ENCODE results near the gene MED26. TPM values are rescaled to one million over a fixed set of nuclear protein-coding genes. Genes with fewer than 3 reads are reported as not detected.

The MED26 gene
- total and polyA plus RNA-seq, 10 of the 15 experiments (the other 5 are each of a cell fraction or from before 2014, with no cell fraction given) = 1.1 to 21.4 (median 9.7) TPM

- no peak for TF ChIP-seq ZBTB33 (IDR thresholded peaks at IDR 0.05)
- peak; percentile 78 for TF ChIP-seq MAX (IDR thresholded peaks at IDR 0.05; ENCODE audit: low read depth, low read length)
- 0 out of 2 replicates have a peak, but pooled peaks have one; percentile 24 for TF ChIP-seq CBFB (IDR thresholded peaks at IDR 0.05; ENCODE audit: low read depth)
- peak; percentile 58; the same call in 1 of the 2 replicates for TF ChIP-seq MXI1 (IDR thresholded peaks at IDR 0.05; ENCODE audit: low read depth, low read length)
- TF ChIP-seq STAT1 (conservative IDR thresholded peaks at IDR 0.05) = no peak
- TF ChIP-seq CUX1 (IDR thresholded peaks at IDR 0.05; ENCODE audit: insufficient replicate concordance, low read depth, low read length) = peak; percentile 39
- TF ChIP-seq EP300 (IDR thresholded peaks at IDR 0.05; ENCODE audit: borderline replicate concordance in 1 of 2, control insufficient read depth in 1 of 2, low read depth in 2 of 2, low read length in 2 of 2) = peak; percentile 26 to 52; a peak in 1 of 4 replicates
- no peak for TF ChIP-seq ESRRA (IDR thresholded peaks at IDR 0.05; ENCODE audit: low read length)
- peak; percentile 49; the same call in 1 of the 2 replicates for TF ChIP-seq PAX5 (IDR thresholded peaks at IDR 0.05; ENCODE audit: borderline replicate concordance, low read depth, low read length)
- peak in 1 of 2 experiments; percentile 69; a peak in 1 of 4 replicates for TF ChIP-seq BHLHE40 (IDR thresholded peaks at IDR 0.05; ENCODE audit: borderline replicate concordance in 1 of 2, low read depth in 2 of 2, low read length in 1 of 2)
- peak; percentile 66 for TF ChIP-seq RELB (IDR thresholded peaks at IDR 0.05; ENCODE audit: low read depth)
- TF ChIP-seq SMARCA5 (IDR thresholded peaks at IDR 0.05) = peak; percentile 53
- TF ChIP-seq SPI1 (IDR thresholded peaks at IDR 0.05; ENCODE audit: borderline replicate concordance, insufficient read depth, low read depth, low read length) = peak; percentile 72
- peak; percentile 52; the same call in 1 of the 2 replicates for TF ChIP-seq MLLT1 (IDR thresholded peaks at IDR 0.05)
- TF ChIP-seq WRNIP1 (IDR thresholded peaks at IDR 0.05; ENCODE audit: borderline replicate concordance, low read depth, low read length) = no peak
- TF ChIP-seq ZNF274 (IDR thresholded peaks at IDR 0.05; ENCODE audit: insufficient read depth, insufficient read length) = no peak
- peak; percentile 46; the same call in 1 of the 3 replicates for TF ChIP-seq POU2F2 (IDR thresholded peaks at IDR 0.05; ENCODE audit: borderline replicate concordance, low read depth, low read length)
- TF ChIP-seq POLR2AphosphoS5 (IDR thresholded peaks at IDR 0.05; ENCODE audit: low read length) = peak; percentile 17
- peak; percentile 84 for TF ChIP-seq IKZF1 (conservative IDR thresholded peaks at IDR 0.05)
- peak; percentile 82 for TF ChIP-seq DPF2 (IDR thresholded peaks at IDR 0.05)
These were observed 33.8 kb downstream of the MED26 start (continued) for GRCh38 chr19:16594131-16594586.

Data from GM12878 (cell line).